T-helper 2 cell treated with Interferon-gamma antibody and Interleukin-4, amounts not matched to agents 100 ng/mL and 5 ng/mL, for 36 hours (primary cell): Measurements from ENCODE around the gene NRP1. TPM values are rescaled to one million over a fixed set of nuclear protein-coding genes. Genes with fewer than 3 reads are reported as not detected.
"Not testable (repeated sequence)": the region's sequence is repeated elsewhere in the genome, so short reads cannot be mapped to it uniquely, and the experiment has no call there.

ENCODE experiments used
- intact Hi-C: fragments of 100-400 bp; cut with micrococcal nuclease; formaldehyde crosslinking; loops from one replicate; pipeline ENCODE4 v1.15.1; 2023
- total RNA-seq: library from RNA; stranded (reverse); gene quantifications from 2 replicates; pipeline ENCODE4 v1.2.3, GENCODE V29; 2022

Gene NRP1
- total RNA-seq, 1 donor from 2014 or later, result 2.4 TPM

GRCh38 chr10:33240931-33241330, 93.5 kb downstream of the NRP1 start:
- intact Hi-C loops, result no loop called here

GRCh38 chr10:33240258-33240657, 94.2 kb downstream of the NRP1 start:
- intact Hi-C loops, result no loop called here

- intact Hi-C loops, result no loop called here
Observed at GRCh38 chr10:33239257-33239656, 95.2 kb downstream of the NRP1 start.

GRCh38 chr10:33238643-33239042, 95.8 kb downstream of the NRP1 start:
- intact Hi-C loops, result no loop called here

GRCh38 chr10:33237736-33238624, 96.5 kb downstream of the NRP1 start:
- intact Hi-C loops, result no loop called here

- intact Hi-C loops, result no loop called here
Observed at GRCh38 chr10:33236916-33237315, 97.6 kb downstream of the NRP1 start.

GRCh38 chr10:33235951-33236350, 98.5 kb downstream of the NRP1 start:
- intact Hi-C loops, result no loop called here

DNA sequence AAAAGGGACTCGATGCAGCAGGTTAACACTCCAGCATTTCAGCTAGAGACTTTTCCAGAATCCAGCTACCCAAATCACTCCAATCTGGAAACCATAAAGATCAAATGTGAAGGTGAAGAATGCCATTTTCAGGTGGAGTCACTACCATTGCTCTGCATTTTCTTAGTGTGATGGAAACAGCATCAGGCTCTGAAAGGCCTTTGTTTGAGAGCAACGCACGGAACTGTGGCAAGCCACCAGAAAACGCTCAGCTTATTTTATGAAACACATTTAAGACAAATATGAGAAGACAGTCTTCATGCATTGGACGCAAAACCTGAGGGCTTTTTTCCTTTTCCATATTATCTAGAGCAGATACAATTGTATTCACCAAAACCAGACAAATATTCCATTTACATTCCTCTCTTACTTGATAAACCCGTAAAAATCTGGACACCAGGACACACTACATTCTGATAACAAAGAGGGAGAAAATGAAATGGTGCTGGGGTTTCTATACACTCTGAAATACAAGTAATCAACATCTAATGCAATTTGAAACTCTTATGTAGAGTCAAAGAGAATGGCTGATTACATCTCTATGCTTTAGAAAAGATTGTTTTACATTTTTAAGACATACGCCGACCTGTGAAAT, 99.1 kb downstream of the NRP1 start:
- intact Hi-C loops, result no loop called here

DNA sequence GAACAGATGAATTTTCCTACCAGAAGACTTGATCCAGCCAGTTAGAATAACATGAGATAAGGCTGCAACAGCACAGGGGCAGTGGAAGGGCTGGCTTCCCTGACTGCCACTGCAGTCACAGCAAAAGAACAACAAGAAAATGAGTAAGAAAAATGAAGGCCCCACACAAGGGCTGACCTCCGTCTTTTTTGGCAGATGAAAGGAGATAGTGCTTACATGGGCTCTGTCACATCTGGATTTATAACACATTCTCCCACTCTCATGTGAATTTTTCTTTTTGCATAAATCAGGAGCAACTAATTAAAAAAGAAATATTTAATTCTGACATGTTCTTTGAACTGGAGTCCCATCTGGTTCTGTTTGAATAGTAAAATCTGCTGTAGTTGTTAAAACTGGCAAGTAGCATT, 99.6 kb downstream of the NRP1 start:
- intact Hi-C loops, result no loop called here

DNA sequence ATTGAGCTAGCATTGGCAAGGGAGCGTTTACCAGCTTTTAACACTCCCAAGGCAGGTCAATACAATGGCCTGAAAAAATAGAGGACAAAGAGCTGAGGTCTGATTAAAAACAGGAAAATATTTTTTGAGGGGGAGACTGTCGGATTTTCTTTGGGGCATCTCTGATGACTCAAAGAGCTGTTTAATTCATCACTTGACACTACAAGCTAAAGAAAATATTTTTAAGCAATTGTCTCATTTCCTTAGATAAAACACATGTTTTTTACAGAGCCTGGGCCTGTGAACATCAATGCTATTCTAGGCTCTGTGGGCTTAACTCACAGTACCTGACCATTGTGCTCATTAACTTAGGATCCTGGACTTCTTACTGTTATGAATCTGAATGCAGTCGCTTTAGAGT, 100.8 kb downstream of the NRP1 start:
- intact Hi-C loops, result no loop called here

DNA sequence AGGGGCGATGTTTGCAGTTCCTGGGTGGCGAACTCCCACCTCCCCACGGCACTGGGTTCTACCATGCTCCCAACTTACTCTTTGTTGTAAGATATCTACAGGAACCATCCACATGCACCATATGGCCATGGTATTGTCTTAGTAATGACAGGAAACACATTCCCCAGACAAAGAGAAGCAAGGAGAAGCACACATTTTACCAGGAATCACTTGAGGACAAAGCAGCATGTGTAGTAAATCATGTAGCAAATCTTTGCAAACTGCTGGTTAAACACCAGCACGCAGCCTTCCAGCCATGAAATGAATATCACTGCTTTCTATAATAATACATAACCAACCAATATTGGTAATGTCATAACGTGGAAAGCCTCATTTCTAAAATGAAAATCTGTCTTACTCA, 101.2 kb downstream of the NRP1 start:
- intact Hi-C loops, result no loop called here

DNA sequence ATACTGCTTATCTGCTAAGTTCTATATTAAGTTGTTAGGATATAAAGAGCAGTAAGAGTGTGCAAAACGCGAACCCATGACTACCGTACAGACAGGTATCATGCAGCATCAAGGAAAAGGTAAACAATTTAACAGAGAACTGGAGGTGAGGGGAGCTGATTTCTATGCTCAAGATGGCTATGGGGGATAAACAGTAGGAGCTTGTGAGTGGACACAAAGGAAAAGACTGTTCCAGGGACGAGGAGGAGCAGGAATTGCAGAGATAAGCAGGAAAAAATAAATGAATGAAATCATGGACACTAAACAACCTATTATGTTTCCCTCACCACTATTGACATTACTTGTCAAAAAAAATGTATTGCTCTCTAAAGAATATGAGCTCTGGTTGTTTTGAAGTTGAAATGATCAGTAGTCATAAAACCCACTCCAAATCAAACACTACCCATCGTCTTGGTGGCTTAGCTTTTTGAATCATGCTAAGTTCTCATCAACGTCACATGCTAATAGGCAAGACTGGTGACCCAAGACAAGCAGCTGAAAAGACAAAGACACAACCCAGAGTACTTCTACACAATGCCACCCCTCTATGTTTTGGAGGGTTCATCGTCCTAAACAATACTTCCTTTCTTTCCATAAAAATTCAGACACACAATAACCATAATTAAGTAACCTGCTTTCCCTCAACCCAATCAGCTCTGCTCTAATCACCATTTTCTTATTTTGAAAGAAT, 102.7 kb downstream of the NRP1 start:
- intact Hi-C loops, result no loop called here

DNA sequence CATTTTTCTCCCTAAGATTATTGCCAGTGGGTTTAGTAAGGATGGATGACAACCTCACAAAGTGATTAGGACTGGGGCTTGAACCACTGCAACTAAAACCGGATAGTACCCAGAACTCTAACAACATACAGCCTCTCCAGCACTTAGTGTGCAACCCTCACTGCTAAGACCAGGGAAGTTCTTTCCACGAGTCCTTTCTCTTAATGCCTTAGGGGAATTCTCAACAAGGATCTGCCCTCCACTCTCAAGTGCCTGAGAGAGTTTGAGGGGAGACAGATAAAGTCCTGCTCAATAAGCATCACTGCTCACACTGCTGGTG, 104.6 kb downstream of the NRP1 start:
- intact Hi-C loops, result no loop called here

- intact Hi-C loops, result no loop called here
Observed at GRCh38 chr10:33229252-33229948, 105.1 kb downstream of the NRP1 start.

DNA sequence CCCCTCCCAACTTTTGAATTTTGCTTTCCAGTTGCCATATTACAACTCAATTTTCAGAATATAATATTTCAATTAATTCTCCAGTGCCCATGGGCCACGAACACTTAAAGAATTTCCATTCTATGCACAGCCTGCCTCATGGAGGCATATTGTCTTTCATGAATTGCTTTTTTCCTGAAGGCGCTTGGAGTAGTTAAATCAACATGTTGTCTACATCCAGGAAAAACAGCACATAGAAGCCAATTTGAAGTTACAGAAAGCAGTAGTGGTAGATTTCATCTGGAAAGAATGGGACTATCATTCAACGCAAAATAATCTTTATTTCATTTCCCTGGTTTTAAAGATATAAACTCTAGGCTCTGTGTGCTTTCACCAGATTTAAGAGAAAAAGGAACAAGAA, 106.0 kb downstream of the NRP1 start:
- intact Hi-C loops, result no loop called here

DNA sequence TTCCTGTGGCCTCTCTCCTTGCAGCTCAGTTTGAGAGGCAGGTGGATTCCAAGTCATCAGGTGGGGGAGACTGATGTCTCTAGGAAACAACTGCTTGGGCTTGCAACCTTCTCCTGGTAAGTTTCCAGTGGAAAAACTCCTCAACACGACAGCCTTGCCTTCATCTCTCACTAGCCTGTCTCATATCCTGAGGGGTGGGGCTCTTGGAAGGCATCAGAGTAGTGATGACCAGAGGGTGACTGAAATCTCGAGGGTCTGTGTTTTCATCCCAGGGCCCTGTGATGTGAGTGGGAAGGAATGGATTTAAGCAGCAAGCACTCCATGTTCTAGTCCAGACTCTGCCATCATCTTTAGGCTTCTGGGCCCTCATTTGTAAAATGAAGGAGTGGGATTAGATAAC, 107.0 kb downstream of the NRP1 start:
- intact Hi-C loops, result no loop called here

- intact Hi-C loops, result no loop called here
Observed at GRCh38 chr10:33224251-33224965, 110.1 kb downstream of the NRP1 start.

- intact Hi-C loops, result no loop called here
Observed at GRCh38 chr10:33223326-33224000, 111.0 kb downstream of the NRP1 start.

- intact Hi-C loops, result not testable (repeated sequence)
Observed at GRCh38 chr10:33222304-33222703, 112.2 kb downstream of the NRP1 start.

DNA sequence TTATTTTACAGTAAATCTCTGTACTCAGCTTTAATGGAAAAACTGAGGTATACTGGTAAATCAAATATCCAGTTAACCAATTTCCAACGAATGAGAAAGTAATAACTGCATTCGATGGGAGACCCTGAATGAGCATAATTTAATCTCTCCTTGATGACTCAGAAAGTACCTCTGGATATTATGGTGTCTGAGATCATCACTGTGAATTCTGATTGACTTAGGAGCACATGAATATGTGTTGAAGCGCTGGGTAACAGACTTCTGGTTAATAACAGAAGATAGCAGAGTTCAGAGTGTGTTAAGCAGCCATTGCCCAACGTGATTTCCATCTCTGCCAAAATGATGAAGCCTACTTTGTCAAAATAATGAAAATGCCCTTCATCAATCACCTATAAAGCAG, 116.6 kb downstream of the NRP1 start:
- intact Hi-C loops, result no loop called here
